SU-DHL-6 (cell line): ENCODE measurements around the gene ARMC9.

Source experiments
- EZH2phosphoT487 ChIP-seq: fragments of 200-600 bp; sonication (generic), shearing (Covaris generic); conservative IDR thresholded peaks from 2 replicates; pipeline ENCODE4 v1.6.1; 2018; ENCODE audit warnings: mild to moderate bottlenecking, antibody characterized with exemption, low read length, moderate library complexity, mixed read lengths
- TF ChIP-seq, protein P1 (sequence below): fragments of 200-600 bp; sonication (generic); IDR thresholded peaks from one replicate; pipeline ENCODE4 v1.5.1; 2017; ENCODE audit warnings: antibody characterized with exemption, mild to moderate bottlenecking, low read length, moderate library complexity; ENCODE audit not compliant: insufficient read depth, poor library complexity, severe bottlenecking

DNA sequence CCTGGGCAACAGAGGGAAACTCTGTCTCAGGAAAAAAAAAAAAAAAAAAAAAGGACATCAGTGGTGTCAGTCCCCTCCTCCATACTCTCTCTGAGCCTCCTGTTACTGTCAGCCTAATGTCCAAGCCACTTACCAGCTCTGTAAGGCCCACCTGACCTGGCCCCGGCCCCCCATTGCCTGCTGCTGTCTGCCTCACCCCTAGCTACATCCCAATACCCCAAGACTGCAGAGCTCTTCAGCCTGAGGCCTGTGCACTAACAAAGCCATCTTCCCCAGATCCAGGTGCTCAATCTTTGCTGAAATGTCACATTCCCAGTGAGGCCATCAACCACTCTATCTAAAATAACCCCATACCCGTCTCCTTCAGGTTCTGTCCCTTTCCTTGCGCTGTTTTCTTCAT is 5.7 kb downstream of the ARMC9 start:
- TF ChIP-seq, protein P1, sequence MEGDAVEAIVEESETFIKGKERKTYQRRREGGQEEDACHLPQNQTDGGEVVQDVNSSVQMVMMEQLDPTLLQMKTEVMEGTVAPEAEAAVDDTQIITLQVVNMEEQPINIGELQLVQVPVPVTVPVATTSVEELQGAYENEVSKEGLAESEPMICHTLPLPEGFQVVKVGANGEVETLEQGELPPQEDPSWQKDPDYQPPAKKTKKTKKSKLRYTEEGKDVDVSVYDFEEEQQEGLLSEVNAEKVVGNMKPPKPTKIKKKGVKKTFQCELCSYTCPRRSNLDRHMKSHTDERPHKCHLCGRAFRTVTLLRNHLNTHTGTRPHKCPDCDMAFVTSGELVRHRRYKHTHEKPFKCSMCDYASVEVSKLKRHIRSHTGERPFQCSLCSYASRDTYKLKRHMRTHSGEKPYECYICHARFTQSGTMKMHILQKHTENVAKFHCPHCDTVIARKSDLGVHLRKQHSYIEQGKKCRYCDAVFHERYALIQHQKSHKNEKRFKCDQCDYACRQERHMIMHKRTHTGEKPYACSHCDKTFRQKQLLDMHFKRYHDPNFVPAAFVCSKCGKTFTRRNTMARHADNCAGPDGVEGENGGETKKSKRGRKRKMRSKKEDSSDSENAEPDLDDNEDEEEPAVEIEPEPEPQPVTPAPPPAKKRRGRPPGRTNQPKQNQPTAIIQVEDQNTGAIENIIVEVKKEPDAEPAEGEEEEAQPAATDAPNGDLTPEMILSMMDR, result no peak
- TF ChIP-seq EZH2phosphoT487, result no peak
